ENCODE data around the gene BTNL3. TPM values are rescaled to one million over a fixed set of nuclear protein-coding genes. Genes with fewer than 3 reads are reported as not detected.

Gene BTNL3
- total and polyA plus RNA-seq, 2 donors (not counting 3 experiments of a cell fraction or from before 2014, with no cell fraction given), result not detected

DNA sequence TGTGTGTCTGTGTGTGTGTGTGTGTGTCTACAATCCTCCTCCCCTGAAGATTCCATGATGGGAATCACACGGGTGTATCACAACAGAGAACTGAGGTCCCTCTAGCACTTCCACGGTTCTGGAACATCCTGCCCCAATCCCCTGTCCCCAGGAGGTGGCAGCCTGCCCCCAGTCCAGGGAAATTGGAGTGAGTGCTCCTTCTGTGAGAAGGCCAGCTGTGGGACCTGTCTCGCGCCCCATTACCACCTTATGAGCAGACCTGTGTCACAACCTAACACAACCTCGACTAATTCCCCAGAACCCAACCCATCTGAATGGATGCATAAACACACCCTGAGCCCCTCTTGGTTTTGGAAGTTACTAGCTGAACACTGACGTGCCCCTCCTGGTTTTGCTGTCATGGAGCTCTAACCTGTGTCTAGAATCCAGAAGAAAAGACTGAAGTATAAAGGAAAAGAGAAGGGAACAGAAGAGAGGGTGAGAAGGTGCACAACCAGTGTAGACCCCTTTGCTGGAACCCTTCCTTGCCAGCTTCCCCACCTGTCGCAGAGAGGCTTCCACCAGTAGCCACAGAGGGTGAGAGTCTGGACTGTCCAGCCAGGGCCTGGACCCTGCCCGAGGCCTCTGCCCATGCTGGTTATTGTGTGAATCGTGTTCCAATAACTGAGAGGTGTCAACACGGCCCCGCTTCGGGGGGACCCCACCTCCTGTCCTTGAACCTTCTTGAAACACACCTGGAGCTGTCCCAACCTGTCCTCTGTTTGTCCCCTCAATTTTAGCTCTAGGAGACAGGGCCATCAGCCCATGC, 54.8 kb downstream of the BTNL3 start:
- FAIRE-seq, result no peak
- DNase-seq (ENCODE audit: low read depth, low spot score), result no peak
- Histone ChIP-seq H3K4me2 (ENCODE audit: insufficient read depth, low read length) (no peak overlapping the region), H3K9me3 (replicated peaks; ENCODE audit: control insufficient read depth, insufficient read depth, low read length) (no peaks in the 10 kb centered on the region), H3K4me3 (replicated peaks in 1 of 3; ENCODE audit: insufficient read depth in 1 of 3, low read depth in 1 of 3, low read length in 3 of 3) (no peak overlapping the region), H3K9me1 (replicated peaks; ENCODE audit: control insufficient read depth, extremely low read depth, insufficient read depth, low read length) (no peaks in the 10 kb centered on the region), H3K36me3 (ENCODE audit: control insufficient read depth in 2 of 2, extremely low read depth in 1 of 2, insufficient read depth in 2 of 2, low read length in 2 of 2) (no peaks in the 10 kb centered on the region), H2AFZ (ENCODE audit: low read depth, low read length) (no peak overlapping the region), H3K9ac (replicated peaks; ENCODE audit: extremely low read depth, insufficient read depth, low read length) (no peak overlapping the region), H3K79me2 (ENCODE audit: control insufficient read depth, insufficient read depth, low read length) (no peaks in the 10 kb centered on the region), H3K27ac (ENCODE audit: insufficient read depth, low read depth, low read length) (no peak overlapping the region), H3K4me1 (ENCODE audit: control insufficient read depth, extremely low read depth, insufficient read depth, low read length) (no peaks in the 10 kb centered on the region), H4K20me1 (replicated peaks; ENCODE audit: control insufficient read depth, extremely low read depth, insufficient read depth, low read length) (no peaks in the 10 kb centered on the region), H3K27me3 (ENCODE audit: control insufficient read depth in 2 of 2, insufficient read depth in 2 of 2, low read length in 2 of 2) (no peaks in the 10 kb centered on the region)
- BruUV-seq (replicated peaks), result no TSS peak
- TF ChIP-seq POLR2A (IDR thresholded peaks at IDR 0.05; ENCODE audit: low read depth, low read length) (no peak), JUN (IDR thresholded peaks at IDR 0.05; ENCODE audit: borderline replicate concordance, insufficient read depth, insufficient read length, low read depth) (no peak), FOS (IDR thresholded peaks at IDR 0.05; ENCODE audit: borderline replicate concordance, insufficient read depth, low read length) (no peak), EZH2 (IDR thresholded peaks at IDR 0.05; ENCODE audit: borderline replicate concordance, low read depth, low read length, severe bottlenecking) (no peak), MYC (IDR thresholded peaks at IDR 0.05; ENCODE audit: low read depth, low read length) (no peak), GATA2 (IDR thresholded peaks at IDR 0.05; ENCODE audit: insufficient read depth, insufficient read length, low read depth, low read length) (no peak), POLR2AphosphoS5 (IDR thresholded peaks at IDR 0.05; ENCODE audit: insufficient read depth, low read depth, low read length) (no peak)
- TF ChIP-seq, protein P1, sequence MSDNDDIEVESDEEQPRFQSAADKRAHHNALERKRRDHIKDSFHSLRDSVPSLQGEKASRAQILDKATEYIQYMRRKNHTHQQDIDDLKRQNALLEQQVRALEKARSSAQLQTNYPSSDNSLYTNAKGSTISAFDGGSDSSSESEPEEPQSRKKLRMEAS (IDR thresholded peaks at IDR 0.05; ENCODE audit: insufficient read depth, insufficient read length), result no peak
- TF ChIP-seq, protein P2, sequence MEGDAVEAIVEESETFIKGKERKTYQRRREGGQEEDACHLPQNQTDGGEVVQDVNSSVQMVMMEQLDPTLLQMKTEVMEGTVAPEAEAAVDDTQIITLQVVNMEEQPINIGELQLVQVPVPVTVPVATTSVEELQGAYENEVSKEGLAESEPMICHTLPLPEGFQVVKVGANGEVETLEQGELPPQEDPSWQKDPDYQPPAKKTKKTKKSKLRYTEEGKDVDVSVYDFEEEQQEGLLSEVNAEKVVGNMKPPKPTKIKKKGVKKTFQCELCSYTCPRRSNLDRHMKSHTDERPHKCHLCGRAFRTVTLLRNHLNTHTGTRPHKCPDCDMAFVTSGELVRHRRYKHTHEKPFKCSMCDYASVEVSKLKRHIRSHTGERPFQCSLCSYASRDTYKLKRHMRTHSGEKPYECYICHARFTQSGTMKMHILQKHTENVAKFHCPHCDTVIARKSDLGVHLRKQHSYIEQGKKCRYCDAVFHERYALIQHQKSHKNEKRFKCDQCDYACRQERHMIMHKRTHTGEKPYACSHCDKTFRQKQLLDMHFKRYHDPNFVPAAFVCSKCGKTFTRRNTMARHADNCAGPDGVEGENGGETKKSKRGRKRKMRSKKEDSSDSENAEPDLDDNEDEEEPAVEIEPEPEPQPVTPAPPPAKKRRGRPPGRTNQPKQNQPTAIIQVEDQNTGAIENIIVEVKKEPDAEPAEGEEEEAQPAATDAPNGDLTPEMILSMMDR (IDR thresholded peaks at IDR 0.05; ENCODE audit: extremely low read depth in 1 of 2, insufficient read depth in 1 of 2, low read depth in 1 of 2, low read length in 2 of 2), result no peak
- POLR2A ChIA-PET, result no interaction called here
- intact Hi-C loops (cut with micrococcal nuclease) (no loop called here), dilution Hi-C loops (cut with MboI; ENCODE audit: extremely low pct_ligation_motif_present, low sequenced_read_pairs) (no loop called here)
- CTCF ChIA-PET, result no interaction called here
